Measurements from ENCODE around the gene GSPT1. TPM values are rescaled to one million over a fixed set of nuclear protein-coding genes. Genes with fewer than 3 reads are reported as not detected.

GSPT1 gene
- total RNA-seq, 1 experiment from 2014 or later, result 216 TPM

- POLR2A ChIA-PET (ENCODE audit: low non-redundant PET), result interaction anchor here (0.6 kb wide), 1 partner anchor 214 kb away, joined by 3 read pairs; no protein-coding TSS in a partner anchor
- peaks cover 39% of the 10 kb centered on the region for H3K36me3 ChIP-seq (ENCODE audit: insufficient read depth, low read length, poor library complexity, severe bottlenecking)
- intact Hi-C loops (cut with micrococcal nuclease; ENCODE audit: unreplicated experiment), result no loop called here
- H3K4me1 ChIP-seq (ENCODE audit: insufficient read depth, low read length, poor library complexity, severe bottlenecking), result peaks cover 10% of the 10 kb centered on the region
- no peaks in the 10 kb centered on the region for H3K9me3 ChIP-seq (ENCODE audit: low read depth, low read length, poor library complexity, severe bottlenecking)
- CTCF ChIA-PET, result no interaction called here
- BruUV-seq (replicated peaks), result TSS peak; percentile 76
- DNase-seq (ENCODE audit: low spot score), result peak; percentile 96
- H3K4me3 ChIP-seq (ENCODE audit: low read depth, low read length, poor library complexity, severe bottlenecking), result peak within 1 kb of the TSS; percentile 96
- TF ChIP-seq EZH2 (IDR thresholded peaks at IDR 0.05; ENCODE audit: borderline replicate concordance, low read depth, low read length, poor library complexity, severe bottlenecking) (no peak), CTCF (conservative IDR thresholded peaks at IDR 0.05; ENCODE audit: low read depth, low read length) (no peak)
- peak within 1 kb of the TSS; percentile 96 for H3K27ac ChIP-seq (ENCODE audit: low read depth, low read length, poor library complexity, severe bottlenecking)
- no peaks in the 10 kb centered on the region for H3K27me3 ChIP-seq (replicated peaks; ENCODE audit: insufficient read depth, low read depth, low read length, poor library complexity)
Observed at GRCh38 chr16:11851294-11852091, 64.3 kb downstream of the GSPT1 start, which contains the start of gene RSL1D1. Gene RSL1D1, minus strand, starts transcription at chr16:11851542. Its CDS starts 30 bp downstream, at chr16:11851512.

- no peak for DNase-seq (ENCODE audit: low spot score)
- CTCF ChIA-PET, result no interaction called here
- peaks cover 66% of the 10 kb centered on the region for H3K36me3 ChIP-seq (ENCODE audit: insufficient read depth, low read length, poor library complexity, severe bottlenecking)
- no TSS peak for BruUV-seq (replicated peaks)
- intact Hi-C loops (cut with micrococcal nuclease; ENCODE audit: unreplicated experiment), result loop anchor here (5.0 kb wide), 1 partner anchor 52 kb away; the partner anchor contains the start of gene ZC3H7A
- TF ChIP-seq CTCF (conservative IDR thresholded peaks at IDR 0.05; ENCODE audit: low read depth, low read length), result no peak
- TF ChIP-seq EZH2 (IDR thresholded peaks at IDR 0.05; ENCODE audit: borderline replicate concordance, low read depth, low read length, poor library complexity, severe bottlenecking), result no peak
- no peak overlapping the region for H3K27ac ChIP-seq (ENCODE audit: low read depth, low read length, poor library complexity, severe bottlenecking)
- H3K4me1 ChIP-seq (ENCODE audit: insufficient read depth, low read length, poor library complexity, severe bottlenecking), result peaks cover 10% of the 10 kb centered on the region
- no peak overlapping the region for H3K4me3 ChIP-seq (ENCODE audit: low read depth, low read length, poor library complexity, severe bottlenecking)
- H3K9me3 ChIP-seq (ENCODE audit: low read depth, low read length, poor library complexity, severe bottlenecking), result no peaks in the 10 kb centered on the region
- POLR2A ChIA-PET (ENCODE audit: low non-redundant PET), result no interaction called here
- H3K27me3 ChIP-seq (replicated peaks; ENCODE audit: insufficient read depth, low read depth, low read length, poor library complexity), result no peaks in the 10 kb centered on the region
Observed at GRCh38 chr16:11848842-11849241, 66.9 kb downstream of the GSPT1 start.

GRCh38 chr16:11844499-11844898 is 71.3 kb downstream of the GSPT1 start:
- intact Hi-C loops (cut with micrococcal nuclease; ENCODE audit: unreplicated experiment), result no loop called here
- no TSS peak for BruUV-seq (replicated peaks)
- H3K27me3 ChIP-seq (replicated peaks; ENCODE audit: insufficient read depth, low read depth, low read length, poor library complexity), result no peaks in the 10 kb centered on the region
- ChIA-PET CTCF (no interaction called here), POLR2A (ENCODE audit: low non-redundant PET) (no interaction called here)
- peaks cover 96% of the 10 kb centered on the region for H3K36me3 ChIP-seq (ENCODE audit: insufficient read depth, low read length, poor library complexity, severe bottlenecking)
- DNase-seq (ENCODE audit: low spot score), result no peak
- H3K4me3 ChIP-seq (ENCODE audit: low read depth, low read length, poor library complexity, severe bottlenecking), result no peak overlapping the region
- TF ChIP-seq CTCF (conservative IDR thresholded peaks at IDR 0.05; ENCODE audit: low read depth, low read length) (no peak), EZH2 (IDR thresholded peaks at IDR 0.05; ENCODE audit: borderline replicate concordance, low read depth, low read length, poor library complexity, severe bottlenecking) (no peak)
- H3K4me1 ChIP-seq (ENCODE audit: insufficient read depth, low read length, poor library complexity, severe bottlenecking), result peaks cover 5% of the 10 kb centered on the region
- H3K27ac ChIP-seq (ENCODE audit: low read depth, low read length, poor library complexity, severe bottlenecking), result no peak overlapping the region
- no peaks in the 10 kb centered on the region for H3K9me3 ChIP-seq (ENCODE audit: low read depth, low read length, poor library complexity, severe bottlenecking)

Measured in A673 (cell line).